Measurements from ENCODE around the gene DVL1.

DNA sequence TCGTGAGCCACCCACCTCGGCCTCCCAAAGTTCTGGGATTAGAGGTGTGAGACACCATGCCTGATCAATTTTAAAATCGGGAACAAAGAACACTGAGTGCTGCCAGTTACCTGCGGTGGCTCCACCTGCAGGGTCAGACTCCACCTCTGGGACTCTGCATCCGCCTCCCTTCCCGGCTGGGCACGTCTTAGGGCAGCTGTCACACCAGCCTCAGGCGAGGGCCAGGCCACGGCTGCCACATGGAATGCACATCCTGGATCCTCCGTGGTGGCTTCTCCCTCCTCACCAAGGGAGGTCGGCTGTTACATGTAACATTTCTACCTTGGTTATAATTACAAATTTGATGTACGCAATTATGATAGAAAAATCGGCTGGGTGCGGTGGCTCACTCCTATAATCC lies 15.0 kb upstream of the DVL1 start:
- no peak for TF ChIP-seq EP300 (IDR thresholded peaks at IDR 0.05)
- TF ChIP-seq, protein P1, sequence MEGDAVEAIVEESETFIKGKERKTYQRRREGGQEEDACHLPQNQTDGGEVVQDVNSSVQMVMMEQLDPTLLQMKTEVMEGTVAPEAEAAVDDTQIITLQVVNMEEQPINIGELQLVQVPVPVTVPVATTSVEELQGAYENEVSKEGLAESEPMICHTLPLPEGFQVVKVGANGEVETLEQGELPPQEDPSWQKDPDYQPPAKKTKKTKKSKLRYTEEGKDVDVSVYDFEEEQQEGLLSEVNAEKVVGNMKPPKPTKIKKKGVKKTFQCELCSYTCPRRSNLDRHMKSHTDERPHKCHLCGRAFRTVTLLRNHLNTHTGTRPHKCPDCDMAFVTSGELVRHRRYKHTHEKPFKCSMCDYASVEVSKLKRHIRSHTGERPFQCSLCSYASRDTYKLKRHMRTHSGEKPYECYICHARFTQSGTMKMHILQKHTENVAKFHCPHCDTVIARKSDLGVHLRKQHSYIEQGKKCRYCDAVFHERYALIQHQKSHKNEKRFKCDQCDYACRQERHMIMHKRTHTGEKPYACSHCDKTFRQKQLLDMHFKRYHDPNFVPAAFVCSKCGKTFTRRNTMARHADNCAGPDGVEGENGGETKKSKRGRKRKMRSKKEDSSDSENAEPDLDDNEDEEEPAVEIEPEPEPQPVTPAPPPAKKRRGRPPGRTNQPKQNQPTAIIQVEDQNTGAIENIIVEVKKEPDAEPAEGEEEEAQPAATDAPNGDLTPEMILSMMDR (IDR thresholded peaks at IDR 0.05) = no peak
- no peak for TF ChIP-seq POLR2A (IDR thresholded peaks at IDR 0.05)
- no peak for TF ChIP-seq POLR2AphosphoS5 (IDR thresholded peaks at IDR 0.05)

Measured in sigmoid colon (tissue), 4 donors.